Endodermal cell (in vitro differentiated cells): ENCODE measurements around the gene LILRA2. TPM values are rescaled to one million over a fixed set of nuclear protein-coding genes. Genes with fewer than 3 reads are reported as not detected.
"Not testable (repeated sequence)": the region's sequence is repeated elsewhere in the genome, so short reads cannot be mapped to it uniquely, and the experiment has no call there.

Experiments used
- DNase-seq: peaks from one replicate; pipeline ENCODE4 v3.0.0-alpha.2; 2017
- H3K27ac ChIP-seq: 2 replicates; pipeline ENCODE4 v1.5.1; 2013; ENCODE audit warnings: mild to moderate bottlenecking, low read depth, low read length, moderate library complexity
- H3K27me3 ChIP-seq: 2 replicates; pipeline ENCODE4 v1.6.1; 2013; ENCODE audit warnings: mild to moderate bottlenecking, low read length, moderate library complexity; ENCODE audit not compliant: insufficient read depth, control insufficient read depth, poor library complexity, severe bottlenecking
- H3K36me3 ChIP-seq: 2 replicates; pipeline ENCODE4 v1.7.0; 2013; ENCODE audit warnings: mild to moderate bottlenecking, low read length, moderate library complexity; ENCODE audit not compliant: control insufficient read depth, insufficient read depth
- H3K4me1 ChIP-seq: one replicate; pipeline ENCODE4 v1.7.0; 2013; ENCODE audit warnings: low read length; ENCODE audit not compliant: control insufficient read depth, insufficient read depth
- H3K4me3 ChIP-seq: 2 replicates; pipeline ENCODE4 v1.5.1; 2013; ENCODE audit warnings: mild to moderate bottlenecking, low read length, moderate library complexity
- H3K9ac ChIP-seq: 2 replicates; pipeline ENCODE4 v1.6.1; 2013; ENCODE audit warnings: mild to moderate bottlenecking, low read length, moderate library complexity; ENCODE audit not compliant: poor library complexity, severe bottlenecking; ENCODE audit errors: extremely low read depth
- H3K9me3 ChIP-seq: 2 replicates; pipeline ENCODE4 v1.6.1; 2013; ENCODE audit warnings: mild to moderate bottlenecking, low read length, moderate library complexity; ENCODE audit not compliant: control insufficient read depth
- H3K27ac Mint-ChIP-seq: 2 replicates; pipeline ENCODE4 v1.8.0; 2020; ENCODE audit warnings: mixed read lengths
- H3K27me3 Mint-ChIP-seq: 2 replicates; pipeline ENCODE4 v1.8.0; 2021; ENCODE audit warnings: mild to moderate bottlenecking, mixed read lengths; ENCODE audit not compliant: insufficient read depth
- H3K36me3 Mint-ChIP-seq: 2 replicates; pipeline ENCODE4 v1.8.0; 2020; ENCODE audit warnings: low read depth, mixed read lengths
- H3K4me1 Mint-ChIP-seq: 2 replicates; pipeline ENCODE4 v1.8.0; 2020; ENCODE audit warnings: mixed read lengths
- H3K4me3 Mint-ChIP-seq: 2 replicates; pipeline ENCODE4 v1.8.0; 2020; ENCODE audit warnings: mild to moderate bottlenecking, moderate library complexity, mixed read lengths
- H3K9me3 Mint-ChIP-seq: 2 replicates; pipeline ENCODE4 v1.8.0; 2020; ENCODE audit warnings: mild to moderate bottlenecking, mixed read lengths
- WGBS, 2 experiments: methylation state at CpG; one replicate each; pipeline versions ENCODE4 v1.1.5 to v1.1.7; 2013; ENCODE audit warnings: missing lambda C conversion rate in 2 of 2, mixed read lengths in 1 of 2; ENCODE audit not compliant: insufficient coverage in 1 of 2, insufficient read length in 1 of 2; 5-methylcytosine and 5-hydroxymethylcytosine counted together
- total RNA-seq, 2 donors: library from RNA; stranded (reverse); fragmentation: NEBNext Ultra II Directional in 1 of 2; extraction: Animal tissue kit (Norgen Biotek cat#: 25700) in 1 of 2; gene quantifications; 2 replicates in 1 of 2; 3 replicates in 1 of 2; pipeline ENCODE4 v1.2.1, GENCODE V29; 2021
- TF ChIP-seq, protein P1 (sequence below): fragments of 200-600 bp; sonication (generic); conservative IDR thresholded peaks from 2 replicates; pipeline ENCODE4 v1.5.0; 2021; ENCODE audit warnings: antibody characterized with exemption, mild to moderate bottlenecking

LILRA2 gene
- total RNA-seq, 2 donors from 2014 or later = not detected

DNA sequence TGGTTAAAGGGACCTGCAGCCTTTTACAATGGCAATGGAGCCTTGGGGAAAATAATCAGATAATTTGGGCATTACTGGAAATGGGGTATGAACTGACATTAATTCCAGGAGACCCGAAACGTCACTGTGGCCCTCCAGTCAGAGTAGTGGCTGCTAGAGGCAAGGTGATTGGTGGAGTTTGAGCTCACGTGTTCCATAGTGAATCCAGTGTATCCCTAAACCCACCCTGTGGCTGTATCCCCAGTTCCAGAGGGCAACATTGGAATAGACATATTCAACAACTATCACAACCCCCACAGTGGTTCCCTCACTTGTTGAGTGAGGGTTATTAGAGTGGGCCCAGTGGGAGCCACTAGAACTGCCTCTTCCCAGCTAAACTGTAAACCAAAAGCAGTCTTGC, 3.3 kb upstream of the LILRA2 start:
- no peak overlapping the region for H3K4me3 ChIP-seq
- H3K9me3 ChIP-seq = peaks cover 48% of the 10 kb centered on the region
- H3K27me3 ChIP-seq = no peaks in the 10 kb centered on the region
- Mint-ChIP-seq H3K9me3 (peaks cover 94% of the 10 kb centered on the region), H3K36me3 (peaks cover 1% of the 10 kb centered on the region), H3K4me3 (no peak overlapping the region), H3K4me1 (no peaks in the 10 kb centered on the region), H3K27me3 (no peaks in the 10 kb centered on the region), H3K27ac (no peak overlapping the region)
- H3K9ac ChIP-seq = no peak overlapping the region
- H3K4me1 ChIP-seq = no peaks in the 10 kb centered on the region
- H3K27ac ChIP-seq = no peak overlapping the region
- H3K36me3 ChIP-seq = no peaks in the 10 kb centered on the region
- DNase-seq = no peak
- 44% methylated on average over 3 of the region's 3 CpGs; no CpG with 5 or more reads in 1 of the 2 experiments for WGBS, 2 experiments
- TF ChIP-seq, protein P1, sequence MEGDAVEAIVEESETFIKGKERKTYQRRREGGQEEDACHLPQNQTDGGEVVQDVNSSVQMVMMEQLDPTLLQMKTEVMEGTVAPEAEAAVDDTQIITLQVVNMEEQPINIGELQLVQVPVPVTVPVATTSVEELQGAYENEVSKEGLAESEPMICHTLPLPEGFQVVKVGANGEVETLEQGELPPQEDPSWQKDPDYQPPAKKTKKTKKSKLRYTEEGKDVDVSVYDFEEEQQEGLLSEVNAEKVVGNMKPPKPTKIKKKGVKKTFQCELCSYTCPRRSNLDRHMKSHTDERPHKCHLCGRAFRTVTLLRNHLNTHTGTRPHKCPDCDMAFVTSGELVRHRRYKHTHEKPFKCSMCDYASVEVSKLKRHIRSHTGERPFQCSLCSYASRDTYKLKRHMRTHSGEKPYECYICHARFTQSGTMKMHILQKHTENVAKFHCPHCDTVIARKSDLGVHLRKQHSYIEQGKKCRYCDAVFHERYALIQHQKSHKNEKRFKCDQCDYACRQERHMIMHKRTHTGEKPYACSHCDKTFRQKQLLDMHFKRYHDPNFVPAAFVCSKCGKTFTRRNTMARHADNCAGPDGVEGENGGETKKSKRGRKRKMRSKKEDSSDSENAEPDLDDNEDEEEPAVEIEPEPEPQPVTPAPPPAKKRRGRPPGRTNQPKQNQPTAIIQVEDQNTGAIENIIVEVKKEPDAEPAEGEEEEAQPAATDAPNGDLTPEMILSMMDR = no peak

DNA sequence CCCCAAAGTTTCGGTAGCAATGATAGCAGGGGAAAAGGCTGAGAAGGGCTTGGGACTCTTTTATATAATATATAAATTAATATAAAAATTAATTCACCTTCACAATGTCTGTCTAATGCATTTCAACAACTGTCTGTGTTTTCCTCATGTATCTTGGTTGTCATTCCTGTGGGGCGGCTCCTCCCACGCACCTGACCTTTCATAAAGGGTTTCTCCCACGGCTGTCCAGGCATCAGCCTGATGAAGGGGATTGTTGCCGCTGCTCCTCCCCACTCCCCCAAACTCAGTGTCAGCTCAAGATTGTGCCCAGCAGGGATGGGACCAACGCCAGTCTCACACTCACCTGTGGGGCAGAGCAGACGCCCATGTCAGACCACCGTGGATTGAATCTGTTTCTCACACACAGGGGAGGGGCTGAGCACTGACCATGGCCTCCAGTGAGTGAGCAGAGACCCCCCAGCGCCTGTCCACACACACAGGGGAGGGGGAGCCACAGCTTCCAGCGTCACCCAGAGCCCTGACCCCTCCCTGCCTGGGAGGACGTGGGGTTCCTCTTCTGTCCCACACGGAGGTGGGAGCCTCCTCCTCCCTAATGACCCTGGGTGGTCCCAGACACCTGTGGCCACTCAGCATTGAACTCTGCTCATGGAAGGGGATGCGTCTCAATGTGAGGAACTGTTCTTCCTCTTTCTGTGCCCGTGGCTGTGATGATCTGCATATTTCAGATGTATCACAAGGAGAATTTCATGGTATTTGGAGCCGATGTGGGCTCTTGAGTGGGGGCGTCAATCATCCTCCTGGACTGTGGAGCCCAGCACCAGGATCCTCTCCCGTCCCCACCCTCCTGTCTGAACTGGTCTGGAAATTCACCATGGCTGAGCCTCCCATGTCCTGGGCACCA, 1.6 kb upstream of the LILRA2 start:
- not testable (repeated sequence) for H3K27me3 Mint-ChIP-seq, H3K36me3 ChIP-seq, H3K9ac ChIP-seq, H3K4me3 ChIP-seq, H3K36me3 Mint-ChIP-seq, H3K4me3 Mint-ChIP-seq, DNase-seq, H3K4me1 ChIP-seq, H3K4me1 Mint-ChIP-seq, H3K27ac ChIP-seq, H3K27ac Mint-ChIP-seq, H3K27me3 ChIP-seq
- peaks cover 33% of the 10 kb centered on the region for H3K9me3 ChIP-seq
- 37 to 70% methylated on average over 7 to 15 of the region's 17 CpGs for WGBS, 2 experiments
- H3K9me3 Mint-ChIP-seq = peaks cover 95% of the 10 kb centered on the region

- Histone ChIP-seq H3K9ac (no peak overlapping the region), H3K36me3 (no peaks in the 10 kb centered on the region), H3K4me1 (no peaks in the 10 kb centered on the region), H3K4me3 (no peak overlapping the region), H3K9me3 (peaks cover 28% of the 10 kb centered on the region), H3K27ac (no peak overlapping the region), H3K27me3 (no peaks in the 10 kb centered on the region)
- TF ChIP-seq, protein P1 = no peak
- peaks cover 1% of the 10 kb centered on the region for H3K36me3 Mint-ChIP-seq
- peaks cover 94% of the 10 kb centered on the region for H3K9me3 Mint-ChIP-seq
- no peak overlapping the region for H3K27ac Mint-ChIP-seq
- H3K4me1 Mint-ChIP-seq = no peaks in the 10 kb centered on the region
- H3K4me3 Mint-ChIP-seq = no peak overlapping the region
- DNase-seq = no peak
- H3K27me3 Mint-ChIP-seq = no peaks in the 10 kb centered on the region
- WGBS, 2 experiments = 84% methylated on average over 8 of the region's 9 CpGs; no CpG with 5 or more reads in 1 of the 2 experiments
Measured at GRCh38 chr19:54572696-54573311, 786 bp upstream of the LILRA2 start.
